Liver (tissue), 9 donors: Measurements from ENCODE around the gene MARCHF3. TPM values are rescaled to one million over a fixed set of nuclear protein-coding genes. Genes with fewer than 3 reads are reported as not detected.

Source experiments
- DNase-seq: peaks from one replicate; pipeline ENCODE4 v3.0.0-alpha.2; 2017; ENCODE audit warnings: low spot score
- H3K27ac ChIP-seq, 2 donors: one replicate each; pipeline ENCODE4 v1.7.0; 2013; ENCODE audit warnings: inconsistent platforms in 2 of 2, low read length in 2 of 2, control low read depth in 1 of 2, low read depth in 1 of 2, mild to moderate bottlenecking in 1 of 2
- H3K27me3 ChIP-seq, 4 donors: one replicate each; pipeline versions ENCODE4 v1.6.1 to v1.7.0; 2013; ENCODE audit warnings: low read length in 3 of 4, inconsistent platforms in 1 of 4, mild to moderate bottlenecking in 1 of 4, moderate library complexity in 1 of 4; ENCODE audit not compliant: control insufficient read depth in 4 of 4, insufficient read depth in 4 of 4
- H3K36me3 ChIP-seq, 4 donors: one replicate each; pipeline versions ENCODE4 v1.6.1 to v1.7.0; 2013; ENCODE audit warnings: low read length in 3 of 4, mild to moderate bottlenecking in 3 of 4, low read depth in 1 of 4, moderate library complexity in 1 of 4; ENCODE audit not compliant: control insufficient read depth in 4 of 4, insufficient read depth in 3 of 4
- H3K4me1 ChIP-seq, 4 donors: one replicate each; pipeline versions ENCODE4 v1.6.1 to v1.7.0; 2013; ENCODE audit warnings: low read length in 3 of 4, mild to moderate bottlenecking in 3 of 4, moderate library complexity in 1 of 4; ENCODE audit not compliant: control insufficient read depth in 4 of 4, insufficient read depth in 4 of 4
- H3K4me3 ChIP-seq, 3 donors: one replicate each; pipeline versions ENCODE4 v1.6.1 to v1.7.0; 2013; ENCODE audit warnings: low read length in 3 of 3, control low read depth in 1 of 3, low read depth in 1 of 3, mild to moderate bottlenecking in 1 of 3
- H3K9ac ChIP-seq, 2 donors: one replicate each; pipeline ENCODE4 v1.7.0; 2013; ENCODE audit warnings: low read length in 2 of 2, mild to moderate bottlenecking in 2 of 2, moderate library complexity in 2 of 2, control low read depth in 1 of 2, low read depth in 1 of 2
- H3K9me3 ChIP-seq, 4 donors: one replicate each; pipeline versions ENCODE4 v1.6.1 to v1.7.0; 2013; ENCODE audit warnings: low read length in 3 of 4; ENCODE audit not compliant: control insufficient read depth in 4 of 4
- EGR1 ChIP-seq, 2 donors: IDR thresholded peaks; 2 replicates each; pipeline ENCODE4 v1.6.1; 2016 to 2018; ENCODE audit warnings: antibody characterized with exemption in 2 of 2, low read depth in 2 of 2
- FOXA1 ChIP-seq: IDR thresholded peaks from 2 replicates; pipeline ENCODE4 v1.6.1; 2016; ENCODE audit warnings: antibody characterized with exemption
- FOXA2 ChIP-seq: IDR thresholded peaks from 2 replicates; pipeline ENCODE4 v1.6.1; 2016; ENCODE audit warnings: antibody characterized with exemption
- GABPA ChIP-seq, 2 donors: IDR thresholded peaks in 1 of 2; conservative IDR thresholded peaks in 1 of 2; 2 replicates each; pipeline ENCODE4 v1.6.1; 2016; ENCODE audit warnings: antibody characterized with exemption in 2 of 2, mild to moderate bottlenecking in 1 of 2, moderate library complexity in 1 of 2
- HNF4A ChIP-seq, 2 donors: conservative IDR thresholded peaks; 2 replicates each; pipeline ENCODE4 v1.6.1; 2016; ENCODE audit warnings: antibody characterized with exemption in 2 of 2, mild to moderate bottlenecking in 2 of 2
- HNF4G ChIP-seq: IDR thresholded peaks from 2 replicates; pipeline ENCODE4 v1.6.1; 2016; ENCODE audit warnings: antibody characterized with exemption
- JUND ChIP-seq, 2 donors: IDR thresholded peaks; 2 replicates each; pipeline ENCODE4 v1.6.1; 2016; ENCODE audit warnings: antibody characterized with exemption in 2 of 2
- NR2F2 ChIP-seq: IDR thresholded peaks from 2 replicates; pipeline ENCODE4 v1.6.1; 2016; ENCODE audit warnings: antibody characterized with exemption
- RAD21 ChIP-seq, 2 donors: IDR thresholded peaks; 2 replicates each; pipeline ENCODE4 v1.6.1; 2016; ENCODE audit warnings: antibody characterized with exemption in 2 of 2, mild to moderate bottlenecking in 2 of 2
- RXRA ChIP-seq, 2 donors: IDR thresholded peaks; 2 replicates each; pipeline ENCODE4 v1.6.1; 2017 to 2018; ENCODE audit warnings: antibody characterized with exemption in 2 of 2, mild to moderate bottlenecking in 1 of 2
- SP1 ChIP-seq: IDR thresholded peaks from 2 replicates; pipeline ENCODE4 v1.6.1; 2018; ENCODE audit warnings: antibody characterized with exemption, mild to moderate bottlenecking
- TAF1 ChIP-seq: conservative IDR thresholded peaks from 2 replicates; pipeline ENCODE4 v1.6.1; 2016; ENCODE audit warnings: antibody characterized with exemption, mild to moderate bottlenecking
- WGBS: extraction: QIAGEN DNeasy Blood & Tissue Kit; methylation state at CpG from one replicate; pipeline ENCODE4 v1.1.7; 2013; 5-methylcytosine and 5-hydroxymethylcytosine counted together
- polyA plus RNA-seq, 2 donors: library from polyadenylated mRNA; stranded (reverse) in 1 of 2; unstranded in 1 of 2; fragments of 200-250 nt in 1 of 2; fragments of >200 nt in 1 of 2; fragmentation: Nextera tagmentation in 1 of 2; extraction: Ambion mirVana in 1 of 2; gene quantifications; one replicate each; pipeline versions ENCODE4 v1.2.1 to v1.2.3, GENCODE V29; 2013 to 2015
- total RNA-seq, 2 donors: library from RNA; depleted of rRNA; stranded (reverse); fragments of >200 nt; gene quantifications; one replicate each; pipeline ENCODE4 v1.2.3, GENCODE V29; 2014
- TF ChIP-seq, protein P1 (sequence below): fragments of 150-350 bp; IDR thresholded peaks from 2 replicates; pipeline ENCODE4 v1.5.1; 2017; ENCODE audit warnings: improper control_type of control experiment, low read depth, low read length; ENCODE audit not compliant: missing input control
- TF ChIP-seq, protein P2 (sequence below): IDR thresholded peaks from 2 replicates; pipeline ENCODE4 v1.6.1; 2016; ENCODE audit warnings: antibody characterized with exemption, mild to moderate bottlenecking
- TF ChIP-seq, protein P3 (sequence below): IDR thresholded peaks from 2 replicates; pipeline ENCODE4 v1.6.1; 2016; ENCODE audit warnings: antibody characterized with exemption
- TF ChIP-seq, protein P4 (sequence below): IDR thresholded peaks from 2 replicates; pipeline ENCODE4 v1.6.1; 2016; ENCODE audit warnings: antibody characterized with exemption
- TF ChIP-seq, protein P5 (sequence below): IDR thresholded peaks from 2 replicates; pipeline ENCODE4 v1.6.1; 2016; ENCODE audit warnings: antibody characterized with exemption
- donor health status: healthy.
- donor health status: healthy.
- donor health status: healthy.
- donor health status: healthy.
- donor health status: healthy.

Gene MARCHF3
- total and polyA plus RNA-seq, 4 donors: 0.93 to 51.0 (median 1.4) TPM

DNA sequence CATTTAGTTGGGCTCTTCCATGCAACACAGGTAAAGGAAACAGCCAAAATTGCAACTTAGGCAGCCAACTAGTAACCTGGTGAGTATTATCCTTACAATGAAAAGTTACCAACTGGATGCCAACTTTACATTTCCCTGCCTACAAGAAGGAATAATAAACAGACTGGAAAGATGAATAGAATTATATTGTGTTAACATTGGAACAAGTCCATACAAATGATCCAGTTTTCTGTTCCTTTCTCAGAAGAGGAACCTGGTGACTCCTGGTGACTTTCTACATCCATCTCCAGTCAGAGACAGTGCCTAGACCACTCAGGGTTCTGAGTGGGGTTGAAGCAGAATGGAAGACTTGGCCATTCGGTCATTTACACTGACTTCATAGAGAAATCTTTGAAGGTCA, 20.6 kb downstream of the MARCHF3 start:
- Histone ChIP-seq H3K9me3 (no peaks in the 10 kb centered on the region), H3K27me3 (no peaks in the 10 kb centered on the region), H3K27ac (no peak overlapping the region), H3K4me3 (no peak overlapping the region), H3K4me1 (no peaks in the 10 kb centered on the region), H3K9ac (no peak overlapping the region), H3K36me3 (no peaks in the 10 kb centered on the region)
- no peak for DNase-seq
- TF ChIP-seq FOXA1 (no peak), RXRA (IDR thresholded peaks at IDR 0.05) (no peak), HNF4A (conservative IDR thresholded peaks at IDR 0.05) (no peak), TAF1 (no peak), JUND (IDR thresholded peaks at IDR 0.05) (no peak), RAD21 (IDR thresholded peaks at IDR 0.05) (no peak), FOXA2 (no peak), HNF4G (no peak), SP1 (no peak), EGR1 (IDR thresholded peaks at IDR 0.05; ENCODE audit: low read depth in 2 of 2) (no peak), GABPA (IDR thresholded peaks at IDR 0.05 in 1 of 2, conservative IDR thresholded peaks at IDR 0.05 in 1 of 2) (no peak), NR2F2 (no peak)
- TF ChIP-seq, protein P1, sequence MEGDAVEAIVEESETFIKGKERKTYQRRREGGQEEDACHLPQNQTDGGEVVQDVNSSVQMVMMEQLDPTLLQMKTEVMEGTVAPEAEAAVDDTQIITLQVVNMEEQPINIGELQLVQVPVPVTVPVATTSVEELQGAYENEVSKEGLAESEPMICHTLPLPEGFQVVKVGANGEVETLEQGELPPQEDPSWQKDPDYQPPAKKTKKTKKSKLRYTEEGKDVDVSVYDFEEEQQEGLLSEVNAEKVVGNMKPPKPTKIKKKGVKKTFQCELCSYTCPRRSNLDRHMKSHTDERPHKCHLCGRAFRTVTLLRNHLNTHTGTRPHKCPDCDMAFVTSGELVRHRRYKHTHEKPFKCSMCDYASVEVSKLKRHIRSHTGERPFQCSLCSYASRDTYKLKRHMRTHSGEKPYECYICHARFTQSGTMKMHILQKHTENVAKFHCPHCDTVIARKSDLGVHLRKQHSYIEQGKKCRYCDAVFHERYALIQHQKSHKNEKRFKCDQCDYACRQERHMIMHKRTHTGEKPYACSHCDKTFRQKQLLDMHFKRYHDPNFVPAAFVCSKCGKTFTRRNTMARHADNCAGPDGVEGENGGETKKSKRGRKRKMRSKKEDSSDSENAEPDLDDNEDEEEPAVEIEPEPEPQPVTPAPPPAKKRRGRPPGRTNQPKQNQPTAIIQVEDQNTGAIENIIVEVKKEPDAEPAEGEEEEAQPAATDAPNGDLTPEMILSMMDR: no peak
- TF ChIP-seq, protein P2, sequence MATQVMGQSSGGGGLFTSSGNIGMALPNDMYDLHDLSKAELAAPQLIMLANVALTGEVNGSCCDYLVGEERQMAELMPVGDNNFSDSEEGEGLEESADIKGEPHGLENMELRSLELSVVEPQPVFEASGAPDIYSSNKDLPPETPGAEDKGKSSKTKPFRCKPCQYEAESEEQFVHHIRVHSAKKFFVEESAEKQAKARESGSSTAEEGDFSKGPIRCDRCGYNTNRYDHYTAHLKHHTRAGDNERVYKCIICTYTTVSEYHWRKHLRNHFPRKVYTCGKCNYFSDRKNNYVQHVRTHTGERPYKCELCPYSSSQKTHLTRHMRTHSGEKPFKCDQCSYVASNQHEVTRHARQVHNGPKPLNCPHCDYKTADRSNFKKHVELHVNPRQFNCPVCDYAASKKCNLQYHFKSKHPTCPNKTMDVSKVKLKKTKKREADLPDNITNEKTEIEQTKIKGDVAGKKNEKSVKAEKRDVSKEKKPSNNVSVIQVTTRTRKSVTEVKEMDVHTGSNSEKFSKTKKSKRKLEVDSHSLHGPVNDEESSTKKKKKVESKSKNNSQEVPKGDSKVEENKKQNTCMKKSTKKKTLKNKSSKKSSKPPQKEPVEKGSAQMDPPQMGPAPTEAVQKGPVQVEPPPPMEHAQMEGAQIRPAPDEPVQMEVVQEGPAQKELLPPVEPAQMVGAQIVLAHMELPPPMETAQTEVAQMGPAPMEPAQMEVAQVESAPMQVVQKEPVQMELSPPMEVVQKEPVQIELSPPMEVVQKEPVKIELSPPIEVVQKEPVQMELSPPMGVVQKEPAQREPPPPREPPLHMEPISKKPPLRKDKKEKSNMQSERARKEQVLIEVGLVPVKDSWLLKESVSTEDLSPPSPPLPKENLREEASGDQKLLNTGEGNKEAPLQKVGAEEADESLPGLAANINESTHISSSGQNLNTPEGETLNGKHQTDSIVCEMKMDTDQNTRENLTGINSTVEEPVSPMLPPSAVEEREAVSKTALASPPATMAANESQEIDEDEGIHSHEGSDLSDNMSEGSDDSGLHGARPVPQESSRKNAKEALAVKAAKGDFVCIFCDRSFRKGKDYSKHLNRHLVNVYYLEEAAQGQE: no peak
- TF ChIP-seq, protein P3, sequence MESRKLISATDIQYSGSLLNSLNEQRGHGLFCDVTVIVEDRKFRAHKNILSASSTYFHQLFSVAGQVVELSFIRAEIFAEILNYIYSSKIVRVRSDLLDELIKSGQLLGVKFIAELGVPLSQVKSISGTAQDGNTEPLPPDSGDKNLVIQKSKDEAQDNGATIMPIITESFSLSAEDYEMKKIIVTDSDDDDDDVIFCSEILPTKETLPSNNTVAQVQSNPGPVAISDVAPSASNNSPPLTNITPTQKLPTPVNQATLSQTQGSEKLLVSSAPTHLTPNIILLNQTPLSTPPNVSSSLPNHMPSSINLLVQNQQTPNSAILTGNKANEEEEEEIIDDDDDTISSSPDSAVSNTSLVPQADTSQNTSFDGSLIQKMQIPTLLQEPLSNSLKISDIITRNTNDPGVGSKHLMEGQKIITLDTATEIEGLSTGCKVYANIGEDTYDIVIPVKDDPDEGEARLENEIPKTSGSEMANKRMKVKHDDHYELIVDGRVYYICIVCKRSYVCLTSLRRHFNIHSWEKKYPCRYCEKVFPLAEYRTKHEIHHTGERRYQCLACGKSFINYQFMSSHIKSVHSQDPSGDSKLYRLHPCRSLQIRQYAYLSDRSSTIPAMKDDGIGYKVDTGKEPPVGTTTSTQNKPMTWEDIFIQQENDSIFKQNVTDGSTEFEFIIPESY: no peak
- TF ChIP-seq, protein P4, sequence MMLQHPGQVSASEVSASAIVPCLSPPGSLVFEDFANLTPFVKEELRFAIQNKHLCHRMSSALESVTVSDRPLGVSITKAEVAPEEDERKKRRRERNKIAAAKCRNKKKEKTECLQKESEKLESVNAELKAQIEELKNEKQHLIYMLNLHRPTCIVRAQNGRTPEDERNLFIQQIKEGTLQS: no peak
- TF ChIP-seq, protein P5, sequence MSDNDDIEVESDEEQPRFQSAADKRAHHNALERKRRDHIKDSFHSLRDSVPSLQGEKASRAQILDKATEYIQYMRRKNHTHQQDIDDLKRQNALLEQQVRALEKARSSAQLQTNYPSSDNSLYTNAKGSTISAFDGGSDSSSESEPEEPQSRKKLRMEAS: no peak
- WGBS: 82% methylated on average over 1 of the region's 1 CpG
